Stimulated activated CD8-positive, alpha-beta memory T cell treated with anti-CD3 and anti-CD28 coated beads, Interleukin-2, amount 100 ng/mL, for 48 hours (primary cell): ENCODE data around the gene USH1G.

Experiments
- DNase-seq, 2 donors: peaks; one replicate each; pipeline ENCODE4 v3.0.0-alpha.2; 2020; ENCODE audit warnings: low read depth in 2 of 2

Gene USH1G

DNA sequence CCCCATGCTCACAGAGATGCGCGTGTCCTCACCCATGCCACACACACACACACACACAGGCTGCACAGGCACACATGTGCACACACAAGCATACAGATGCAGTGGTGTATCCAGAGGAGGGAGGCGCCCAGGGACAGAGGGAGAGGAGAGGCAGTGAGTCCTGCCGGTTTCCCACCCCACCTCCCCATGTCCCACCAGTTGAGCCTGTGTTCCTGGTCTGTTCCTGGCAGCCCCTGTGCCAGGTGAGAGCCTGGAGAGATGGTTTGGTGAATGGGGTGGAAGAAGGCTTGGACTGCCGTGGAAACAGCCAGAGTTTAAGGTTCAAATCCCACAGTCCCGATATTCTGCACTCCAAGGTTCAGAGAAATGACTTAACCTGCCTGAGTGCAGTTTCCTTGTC lies 19.4 kb downstream of the USH1G start:
- DNase-seq: no peak

DNA sequence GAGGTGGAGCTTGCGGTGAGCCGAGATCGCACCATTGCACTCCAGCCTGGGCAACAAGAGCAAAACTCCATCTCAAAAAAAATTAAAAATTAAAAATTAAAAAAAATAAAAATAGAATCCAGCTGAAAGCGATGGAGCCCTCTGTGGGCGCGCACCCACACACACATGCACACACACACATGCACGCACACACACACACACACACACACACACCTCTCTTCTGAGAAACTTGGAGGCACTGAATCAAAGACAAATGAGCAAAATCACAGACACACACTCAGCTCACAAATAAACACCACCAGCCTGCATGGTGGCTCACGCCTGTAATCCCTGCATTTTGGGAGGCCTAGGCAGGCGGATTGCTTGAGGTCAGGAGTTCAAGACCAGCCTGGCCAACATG lies 20.0 kb downstream of the USH1G start:
- no peak for DNase-seq

- DNase-seq: no peak
Measured at GRCh38 chr17:74901353-74902135, 21.5 kb downstream of the USH1G start.

GRCh38 chr17:74900208-74900607 lies 22.8 kb downstream of the USH1G start:
- DNase-seq: no peak

DNA sequence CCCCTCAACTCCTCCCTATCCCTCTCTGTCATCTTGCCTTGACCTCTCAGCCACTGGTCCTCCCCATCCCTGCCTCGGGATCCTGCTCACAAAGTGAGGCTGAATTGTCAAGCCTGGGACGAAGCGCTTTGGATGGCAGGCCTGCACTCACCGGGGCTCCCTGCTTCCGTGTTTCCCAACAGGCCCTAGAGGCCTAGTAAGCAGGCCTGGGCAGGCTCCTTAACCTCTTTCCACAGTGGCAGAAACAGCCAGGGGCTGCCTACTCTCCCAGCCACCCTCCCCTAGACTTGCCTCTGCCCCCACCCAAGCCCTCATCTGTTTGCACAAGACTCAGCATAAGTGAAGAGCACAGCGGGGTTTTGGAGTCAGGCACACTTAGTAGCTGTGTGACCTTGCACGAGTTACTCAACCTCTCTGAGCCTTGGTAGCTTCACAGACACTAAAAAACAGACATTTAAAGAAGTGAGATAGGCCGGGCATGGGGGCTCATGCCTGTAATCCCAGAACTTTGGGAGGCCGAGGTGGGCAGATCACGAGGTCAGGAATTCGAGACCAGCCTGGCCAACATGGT lies 24.6 kb downstream of the USH1G start:
- no peak for DNase-seq

- no peak for DNase-seq
Measured at GRCh38 chr17:74893936-74894671, 29.0 kb downstream of the USH1G start.

- no peak for DNase-seq
Measured at GRCh38 chr17:74892974-74893911, 29.8 kb downstream of the USH1G start, which contains the start of gene FADS6. Gene FADS6 (minus strand): TSS chr17:74893633. CDS start chr17:74893595, 38 bp downstream.

- no peak for DNase-seq
Measured at GRCh38 chr17:74892013-74892841, 30.8 kb downstream of the USH1G start.

- no peak for DNase-seq
Measured at GRCh38 chr17:74890554-74890953, 32.5 kb downstream of the USH1G start.

DNA sequence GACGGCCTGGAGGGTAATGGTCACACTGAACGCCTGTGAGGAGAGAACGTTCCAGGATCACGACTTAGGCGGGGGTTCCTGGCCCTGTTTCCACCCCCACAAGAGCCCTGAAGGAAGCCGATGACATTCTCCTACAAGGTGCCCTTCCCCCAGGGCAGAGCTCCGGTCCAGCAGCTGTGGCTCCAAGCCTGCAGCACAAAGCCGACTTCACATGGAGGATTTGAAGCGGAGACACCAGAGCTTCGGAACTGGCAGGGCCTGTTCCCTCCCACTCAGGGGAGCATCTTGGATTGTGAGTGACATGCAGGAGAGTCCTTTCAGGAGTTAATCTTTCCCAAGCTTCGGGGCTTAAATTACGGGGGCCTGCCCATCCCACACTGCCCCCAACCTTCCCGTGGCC lies 34.6 kb downstream of the USH1G start:
- no peak for DNase-seq

DNA sequence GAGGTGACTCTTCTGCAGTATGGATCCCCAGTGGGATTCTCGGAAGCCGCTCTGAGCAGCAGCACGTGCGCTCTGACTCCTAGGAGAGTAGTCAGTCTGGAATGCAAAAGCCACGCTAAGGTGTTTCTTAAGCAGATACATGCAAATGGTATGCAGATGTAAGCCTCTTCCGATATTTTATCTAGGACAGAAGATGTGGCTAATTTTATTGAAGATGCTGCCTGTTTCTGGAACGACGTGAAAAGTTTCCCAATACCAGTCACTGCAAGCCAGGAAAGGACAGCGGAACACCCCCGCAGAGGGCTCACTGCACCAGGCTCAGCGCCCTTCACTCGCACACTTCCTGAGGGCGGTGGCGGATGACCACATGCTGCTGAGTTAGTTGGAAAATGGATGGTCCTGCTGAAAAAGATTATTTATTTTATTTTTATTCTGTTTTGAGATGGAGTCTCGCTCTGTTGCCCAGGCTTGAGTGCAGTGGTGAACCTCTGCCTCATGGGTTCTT lies 39.8 kb downstream of the USH1G start:
- no peak for DNase-seq

GRCh38 chr17:74882517-74883240 lies 40.4 kb downstream of the USH1G start:
- DNase-seq: no peak

DNA sequence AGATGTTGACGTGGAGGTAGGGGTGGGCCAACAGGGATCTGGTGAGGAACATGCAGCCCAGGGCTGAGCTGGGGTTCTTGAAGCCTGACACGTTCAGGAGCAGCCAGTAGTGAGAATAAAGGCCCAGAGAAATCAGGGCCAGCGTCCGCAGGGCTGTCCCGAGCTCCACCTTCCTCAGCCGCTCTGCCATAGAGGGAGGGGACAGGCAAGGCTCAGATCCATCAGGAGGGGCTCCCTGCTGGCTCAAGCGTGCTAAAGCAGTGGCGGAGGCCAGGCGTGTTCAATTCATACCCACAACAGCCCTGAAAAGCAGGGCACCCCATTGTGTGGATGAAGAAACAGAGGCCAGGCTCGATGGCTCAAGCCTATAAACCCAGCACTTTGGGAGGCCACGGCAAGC lies 42.0 kb downstream of the USH1G start:
- no peak for DNase-seq

DNA sequence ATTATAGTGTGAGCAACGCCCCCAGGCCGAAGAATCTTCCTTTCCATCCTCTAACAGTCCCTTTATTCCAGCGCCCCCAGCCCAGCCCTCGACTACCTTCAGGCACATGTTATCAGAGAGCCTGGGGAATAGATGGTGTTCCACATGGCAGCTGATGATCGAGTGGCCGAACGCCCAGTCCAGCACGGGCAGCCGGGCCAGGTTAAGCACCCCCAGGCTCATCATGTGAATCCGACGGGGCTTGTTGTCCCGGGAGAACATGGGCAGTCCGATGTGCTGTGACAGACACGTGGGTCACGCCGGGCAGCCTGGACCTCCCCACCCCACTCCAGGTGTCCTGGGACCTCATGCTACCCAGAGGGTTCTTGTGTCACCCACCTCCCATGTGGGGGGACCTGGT lies 43.7 kb downstream of the USH1G start:
- DNase-seq: no peak

DNA sequence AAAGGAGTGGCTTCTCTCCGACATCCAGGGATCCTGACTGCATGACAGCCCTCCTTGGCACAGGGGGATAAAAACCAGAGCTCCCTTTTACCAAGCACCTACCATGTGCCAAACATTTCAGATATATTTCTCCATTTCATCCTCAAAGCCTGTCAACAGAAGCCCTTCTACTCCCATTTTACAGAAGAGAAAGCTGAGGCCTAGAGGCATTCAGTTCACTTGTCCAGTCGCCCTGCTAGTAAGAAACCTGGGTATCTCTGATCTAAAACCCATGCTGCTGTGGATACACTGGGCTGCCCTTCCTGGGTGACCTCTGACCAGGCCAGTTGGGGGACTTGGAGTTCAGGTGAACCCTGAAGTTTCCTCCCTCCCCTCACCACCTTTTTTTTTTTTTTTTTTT lies 44.4 kb downstream of the USH1G start:
- DNase-seq: no peak

- no peak for DNase-seq
Measured at GRCh38 chr17:74877592-74878548, 45.2 kb downstream of the USH1G start.

GRCh38 chr17:74875977-74876593 lies 47.0 kb downstream of the USH1G start:
- DNase-seq: no peak
